GM18870 (cell line): ENCODE measurements around the gene POLRMT.
"Not testable (repeated sequence)": the region's sequence is repeated elsewhere in the genome, so short reads cannot be mapped to it uniquely, and the experiment has no call there.

Source experiments
- ATAC-seq: cut with Tn5 transposase; IDR thresholded peaks from one replicate; pipeline ENCODE4 v1.9.1; 2021; ENCODE audit warnings: moderate library complexity; ENCODE audit not compliant: unreplicated experiment

The POLRMT gene

GRCh38 chr19:596263-596655 lies 37.1 kb downstream of the POLRMT start:
- no peak for ATAC-seq

DNA sequence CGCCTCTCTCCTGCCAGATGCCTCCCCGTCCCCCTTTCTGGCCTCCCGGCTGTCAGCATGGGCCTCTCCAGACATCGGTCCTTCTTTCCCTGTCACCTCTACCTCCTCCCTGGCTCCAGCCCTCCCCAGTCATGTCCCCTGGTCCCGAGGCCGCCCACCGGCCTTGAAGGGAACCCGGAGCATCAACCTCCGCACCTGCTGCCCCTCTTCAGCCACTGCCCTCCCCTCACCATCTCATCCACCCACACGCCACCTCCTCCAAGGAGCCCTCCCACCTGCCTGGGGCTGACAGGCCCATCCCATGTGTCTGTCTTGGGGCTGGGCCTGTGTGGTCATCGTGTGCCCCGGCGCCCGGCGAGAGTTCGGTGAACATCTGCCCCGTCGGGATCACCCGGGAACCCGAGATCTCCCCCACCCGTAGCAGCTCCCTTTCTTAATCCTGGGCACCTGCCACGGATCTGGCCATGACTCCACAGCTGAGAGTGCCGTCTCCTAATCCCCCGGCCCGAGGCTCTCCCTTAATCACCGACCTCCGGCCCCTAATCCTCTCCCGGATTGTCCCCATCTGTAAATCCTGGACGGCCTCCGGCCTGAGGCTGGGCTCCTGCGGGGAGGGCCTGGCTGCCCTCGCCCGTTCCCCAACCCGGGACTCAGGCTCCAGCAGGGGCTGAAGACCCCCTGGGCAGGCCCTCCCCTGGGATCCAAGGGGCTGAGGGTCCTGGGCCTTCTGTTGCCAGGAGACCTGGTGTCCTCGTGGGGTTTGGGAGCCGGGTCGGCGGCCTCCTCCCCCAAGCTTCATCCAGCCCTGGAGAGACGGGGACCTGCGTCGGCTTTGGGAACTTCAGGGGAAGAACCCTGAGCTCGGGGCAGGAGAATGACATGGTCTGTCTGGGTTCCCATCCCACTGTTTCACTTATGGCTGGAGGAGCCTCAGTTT lies 37.7 kb downstream of the POLRMT start:
- ATAC-seq, result no peak

GRCh38 chr19:594265-594870 lies 39.0 kb downstream of the POLRMT start:
- ATAC-seq, result no peak

- ATAC-seq, result no peak
These were observed 39.8 kb downstream of the POLRMT start for GRCh38 chr19:593505-593904.

- no peak for ATAC-seq
These were observed 40.3 kb downstream of the POLRMT start for GRCh38 chr19:593055-593454.

- no peak for ATAC-seq
These were observed 41.2 kb downstream of the POLRMT start for GRCh38 chr19:592101-592500.

DNA sequence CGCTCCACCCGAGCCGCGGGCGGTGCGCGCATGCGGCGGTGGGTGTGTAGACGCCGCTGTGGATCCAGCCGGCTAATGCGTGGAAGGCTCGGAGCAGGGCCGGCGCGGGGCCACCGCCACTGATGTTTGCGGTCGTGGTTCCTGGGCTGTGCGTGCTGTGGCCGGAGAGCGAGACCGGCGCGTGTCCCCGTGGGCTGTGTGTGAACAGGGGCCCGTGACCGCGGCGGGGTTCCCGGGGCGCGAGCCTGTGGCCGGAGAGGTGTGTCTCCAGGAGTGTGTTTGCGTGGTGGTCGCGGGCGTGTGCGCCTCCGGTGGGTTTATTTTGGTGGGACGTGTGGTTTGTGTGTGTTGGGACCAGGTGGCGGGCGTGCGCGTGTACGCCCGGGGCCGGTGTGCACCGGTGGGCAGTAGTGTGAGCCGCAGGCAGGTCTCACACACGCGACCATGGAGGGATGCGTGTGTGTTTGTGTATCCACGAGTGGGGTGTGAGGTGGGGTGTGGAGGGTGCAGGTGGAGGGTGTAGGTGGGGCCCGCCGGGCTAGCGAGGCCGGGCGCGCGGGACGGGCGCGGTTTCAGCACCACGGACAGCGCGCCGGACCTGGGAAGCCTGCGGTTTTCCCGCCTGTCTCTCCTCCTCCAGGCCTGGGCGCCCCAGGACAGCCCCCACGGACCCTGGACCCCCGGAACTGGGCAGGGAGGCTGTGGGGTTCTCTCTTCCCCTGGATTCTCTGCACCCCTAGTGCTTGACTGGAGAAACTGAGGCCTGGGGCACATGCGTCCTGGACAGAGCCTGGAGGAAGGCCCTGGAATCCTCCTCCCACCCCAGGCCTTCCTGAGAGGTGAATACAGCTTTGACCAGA lies 42.0 kb downstream of the POLRMT start:
- no peak for ATAC-seq

GRCh38 chr19:590750-591098 lies 42.6 kb downstream of the POLRMT start:
- no peak for ATAC-seq

DNA sequence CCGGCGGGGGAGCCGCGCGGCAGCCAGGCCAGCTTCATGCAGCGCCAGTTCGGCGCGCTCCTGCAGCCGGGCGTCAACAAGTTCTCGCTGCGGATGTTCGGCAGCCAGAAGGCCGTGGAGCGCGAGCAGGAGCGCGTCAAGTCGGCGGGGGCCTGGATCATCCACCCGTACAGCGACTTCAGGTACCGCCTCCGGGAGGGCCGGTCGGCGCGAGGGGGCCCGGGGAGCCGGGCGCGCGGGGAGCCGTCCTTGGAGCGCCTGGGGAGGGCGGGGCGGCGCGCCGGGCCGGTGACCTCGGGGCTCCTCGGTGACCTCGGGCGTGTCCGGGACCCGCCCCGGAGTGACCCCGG lies 43.0 kb downstream of the POLRMT start:
- no peak for ATAC-seq

DNA sequence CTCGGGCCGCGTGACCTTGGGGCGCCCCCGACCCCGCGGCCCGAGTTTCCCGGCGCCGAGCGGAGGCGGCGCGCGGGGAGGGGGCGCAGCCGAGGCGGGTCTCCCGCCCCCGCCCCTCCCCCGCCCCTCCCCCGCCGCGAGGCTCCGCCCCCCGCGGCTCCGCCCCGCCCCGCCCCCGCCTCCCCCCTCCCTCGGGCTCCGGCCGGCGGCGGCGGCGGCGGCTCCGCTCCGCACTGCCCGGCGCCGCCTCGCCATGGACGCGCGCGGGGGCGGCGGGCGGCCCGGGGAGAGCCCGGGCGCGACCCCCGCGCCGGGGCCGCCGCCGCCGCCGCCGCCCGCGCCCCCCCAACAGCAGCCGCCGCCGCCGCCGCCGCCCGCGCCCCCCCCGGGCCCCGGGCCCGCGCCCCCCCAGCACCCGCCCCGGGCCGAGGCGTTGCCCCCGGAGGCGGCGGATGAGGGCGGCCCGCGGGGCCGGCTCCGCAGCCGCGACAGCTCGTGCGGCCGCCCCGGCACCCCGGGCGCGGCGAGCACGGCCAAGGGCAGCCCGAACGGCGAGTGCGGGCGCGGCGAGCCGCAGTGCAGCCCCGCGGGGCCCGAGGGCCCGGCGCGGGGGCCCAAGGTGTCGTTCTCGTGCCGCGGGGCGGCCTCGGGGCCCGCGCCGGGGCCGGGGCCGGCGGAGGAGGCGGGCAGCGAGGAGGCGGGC lies 43.5 kb downstream of the POLRMT start, which contains the start of gene HCN2:
Gene HCN2, plus strand, starts transcription at position 189 of the 703 bp plus-strand sequence. Its CDS starts 65 bp downstream, at position 254.
- no peak for ATAC-seq

DNA sequence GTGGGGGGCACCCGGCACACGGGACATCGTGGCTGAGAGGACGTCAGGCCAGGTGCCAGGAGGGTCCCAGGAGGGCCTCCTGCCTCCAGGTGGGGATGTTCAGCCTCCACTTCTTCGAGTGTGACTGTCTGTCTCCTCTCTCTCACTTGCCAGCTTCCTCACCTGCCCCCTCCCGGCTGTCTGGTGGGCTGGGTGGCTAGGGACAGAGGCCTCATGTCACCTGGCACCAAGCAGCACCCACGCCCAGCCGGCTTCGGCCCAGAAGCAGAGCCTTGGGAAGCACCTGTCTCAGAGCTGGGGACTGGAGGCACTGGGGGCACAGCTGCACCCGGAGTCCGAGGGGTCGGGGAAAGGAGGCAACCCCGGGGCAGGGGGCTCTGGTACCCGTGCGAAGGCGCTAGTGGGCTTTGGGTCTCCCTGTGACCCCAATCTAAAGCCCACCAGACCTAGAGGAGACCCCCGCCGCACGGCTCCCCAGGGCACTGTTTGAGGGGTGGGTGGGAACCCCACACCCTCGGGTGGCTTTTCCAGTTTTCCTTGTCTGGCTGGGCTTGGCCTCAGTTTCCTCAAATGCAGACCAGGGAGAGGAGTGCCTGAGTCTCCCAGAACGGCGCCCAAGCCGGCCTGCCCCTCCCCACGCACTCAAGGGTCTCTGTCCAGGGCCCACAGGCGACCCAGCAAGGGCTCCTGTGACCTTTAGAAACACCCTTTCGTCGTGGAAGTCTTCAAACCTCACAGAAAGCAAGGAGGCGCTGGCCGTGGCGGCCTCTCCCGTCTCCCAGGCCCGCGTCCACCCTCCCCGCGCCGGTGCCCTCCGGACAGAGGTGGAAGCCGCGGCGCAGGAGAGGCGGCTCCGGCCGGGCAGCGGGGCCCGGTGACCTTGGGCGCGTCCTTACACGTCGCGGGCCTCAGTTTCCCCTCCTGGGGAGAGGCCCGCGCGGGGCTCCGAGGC lies 44.3 kb downstream of the POLRMT start:
- no peak for ATAC-seq

- no peak for ATAC-seq
These were observed 45.1 kb downstream of the POLRMT start for GRCh38 chr19:588093-588740.

DNA sequence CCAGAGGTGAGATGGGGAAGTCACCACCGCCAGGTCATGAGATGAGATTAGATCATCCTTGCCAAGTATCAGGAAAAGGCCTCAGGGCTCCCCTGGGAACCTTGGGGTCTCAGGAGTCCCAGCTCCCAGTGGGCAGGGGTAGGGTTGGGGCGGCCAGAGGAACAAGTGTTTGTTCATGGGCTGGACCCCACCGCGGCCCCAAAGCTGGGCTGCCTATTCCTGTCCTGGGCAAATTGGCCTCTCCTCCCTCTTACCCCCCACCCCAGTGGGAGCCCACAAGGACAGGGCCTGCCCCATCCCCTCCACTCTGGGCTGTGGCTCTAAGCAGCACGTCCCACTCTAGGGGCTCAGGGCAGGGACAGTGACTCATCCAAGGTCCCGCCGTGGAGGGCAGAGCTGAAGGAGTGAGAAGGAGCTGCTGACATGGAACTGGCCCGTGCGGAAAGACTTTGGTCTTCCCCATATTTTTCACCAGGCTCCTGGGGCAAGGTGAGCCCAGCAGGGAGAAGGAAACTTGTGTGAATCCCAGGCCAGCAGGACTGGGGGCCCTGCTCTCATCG lies 47.7 kb downstream of the POLRMT start:
- no peak for ATAC-seq

DNA sequence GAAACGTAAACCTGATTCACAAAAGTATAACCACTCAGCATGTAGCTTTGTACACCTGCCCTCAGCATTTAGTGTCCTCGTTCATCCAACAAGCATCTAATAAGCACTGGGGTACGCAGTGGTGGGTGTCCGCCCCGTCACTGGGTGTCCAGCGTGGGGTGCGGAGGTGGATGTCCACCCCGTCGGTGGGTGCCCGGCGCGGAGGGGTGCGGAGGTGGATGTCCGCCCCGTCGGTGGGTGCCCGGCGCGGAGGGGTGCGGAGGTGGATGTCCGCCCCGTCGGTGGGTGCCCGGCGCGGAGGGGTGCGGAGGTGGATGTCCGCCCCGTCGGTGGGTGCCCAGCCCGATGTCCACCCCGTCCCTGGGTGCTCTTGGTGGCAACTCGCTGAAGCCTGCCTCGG lies 48.2 kb downstream of the POLRMT start:
- not testable (repeated sequence) for ATAC-seq

- no peak for ATAC-seq
These were observed 48.9 kb downstream of the POLRMT start for GRCh38 chr19:584240-585001.

GRCh38 chr19:583968-584239 lies 49.4 kb downstream of the POLRMT start:
- no peak for ATAC-seq

- ATAC-seq, result no peak
These were observed 50.0 kb downstream of the POLRMT start for GRCh38 chr19:583198-583967.
